GM13977 (cell line): Measurements from ENCODE around the gene OR6S1.
A peak's percentile ranks its signal among the peaks of the same experiment; 100 is the strongest.
"Not testable (repeated sequence)": the region's sequence is repeated elsewhere in the genome, so short reads cannot be mapped to it uniquely, and the experiment has no call there.

Experiments
- DNase-seq: peaks from one replicate; pipeline ENCODE4 v3.0.0; 2012; ENCODE audit warnings: low spot score
- CTCF ChIP-seq: IDR thresholded peaks from 2 replicates; pipeline ENCODE4 v1.5.1; 2012; ENCODE audit warnings: mild to moderate bottlenecking, control low read depth; ENCODE audit not compliant: insufficient read depth; ENCODE audit errors: extremely low read depth, missing control alignments
- in situ Hi-C: fragments of 300-500 bp; cut with MboI; formaldehyde crosslinking; loops from one replicate; pipeline ENCODE4 v1.12.0; 2022; ENCODE audit warnings: low sequenced_read_pairs, low pct_unique_long_range_greater_than_20kb, mixed read lengths, inconsistent platforms; ENCODE audit not compliant: unreplicated experiment

Gene OR6S1

DNA sequence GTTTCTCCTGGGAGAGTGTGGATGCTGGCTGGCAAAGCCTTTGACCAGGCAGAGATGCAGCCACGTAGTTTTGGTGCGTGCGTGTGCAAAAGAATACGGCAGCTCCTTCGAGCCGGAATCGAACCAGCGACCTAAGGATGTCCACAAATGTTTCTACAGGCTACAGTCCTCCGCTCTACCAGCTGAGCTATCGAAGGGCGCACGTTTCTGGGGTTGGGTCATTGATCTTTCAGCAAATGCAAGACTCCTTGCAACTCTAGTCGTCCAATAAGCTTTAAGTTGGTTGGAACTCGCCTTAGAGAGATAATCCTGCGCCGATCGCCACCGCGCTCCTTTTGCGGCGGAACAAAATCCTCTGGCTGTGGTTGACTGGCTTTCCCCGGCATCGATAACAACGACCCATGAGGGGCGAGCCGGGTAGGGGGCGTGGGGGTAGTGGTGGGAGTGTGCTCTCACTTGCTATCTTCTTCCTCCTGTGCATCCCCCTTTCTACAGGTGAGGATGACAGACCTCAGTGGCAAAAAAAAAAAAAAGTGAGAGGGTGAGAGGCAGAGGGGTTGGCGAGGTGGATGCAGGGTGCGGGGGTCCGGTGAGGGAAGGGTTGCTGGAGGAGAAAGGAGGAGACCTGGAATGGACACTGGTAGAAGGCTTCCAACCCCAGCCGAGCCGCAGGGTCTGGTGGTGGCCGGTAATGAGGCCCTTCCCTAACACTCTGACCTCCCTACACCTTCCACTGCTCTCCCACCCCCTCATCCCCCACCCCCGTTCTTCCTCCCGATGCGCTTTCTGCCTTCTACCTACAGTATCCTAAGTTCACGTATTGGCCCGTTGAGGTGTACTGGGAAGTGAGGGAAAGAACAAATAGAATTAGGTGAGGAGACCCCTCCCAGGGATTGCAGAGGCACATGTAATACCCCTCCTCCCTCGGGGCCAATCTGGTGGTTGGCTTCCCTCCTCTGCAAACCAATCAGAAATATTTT is 11.8 kb upstream of the OR6S1 start:
- TF ChIP-seq CTCF: no peak
- no peak for DNase-seq
- in situ Hi-C loops: no loop called here

- in situ Hi-C loops: no loop called here
- TF ChIP-seq CTCF: no peak
- no peak for DNase-seq
Observed at GRCh38 chr14:20645481-20645880, 4.0 kb upstream of the OR6S1 start.

DNA sequence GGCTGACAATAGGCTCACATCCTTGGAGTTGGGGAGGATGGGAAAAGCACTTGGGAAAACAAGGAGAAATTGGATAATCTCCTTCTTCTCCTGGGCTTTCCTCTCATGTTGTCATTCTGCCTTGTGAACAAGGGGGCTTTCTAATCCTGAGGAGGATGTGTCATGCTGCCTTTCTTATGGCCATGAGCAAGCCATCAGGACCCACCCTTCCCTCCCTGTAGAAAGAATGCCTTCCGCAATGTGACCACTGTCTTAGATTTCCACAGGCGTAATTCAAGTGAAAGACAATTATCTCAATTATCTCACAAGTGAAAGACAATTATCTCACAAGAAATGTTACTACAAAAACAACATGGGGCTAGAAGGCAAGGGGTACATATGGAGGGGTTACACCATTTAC is 3.0 kb upstream of the OR6S1 start:
- in situ Hi-C loops: no loop called here
- TF ChIP-seq CTCF: no peak
- no peak for DNase-seq

DNA sequence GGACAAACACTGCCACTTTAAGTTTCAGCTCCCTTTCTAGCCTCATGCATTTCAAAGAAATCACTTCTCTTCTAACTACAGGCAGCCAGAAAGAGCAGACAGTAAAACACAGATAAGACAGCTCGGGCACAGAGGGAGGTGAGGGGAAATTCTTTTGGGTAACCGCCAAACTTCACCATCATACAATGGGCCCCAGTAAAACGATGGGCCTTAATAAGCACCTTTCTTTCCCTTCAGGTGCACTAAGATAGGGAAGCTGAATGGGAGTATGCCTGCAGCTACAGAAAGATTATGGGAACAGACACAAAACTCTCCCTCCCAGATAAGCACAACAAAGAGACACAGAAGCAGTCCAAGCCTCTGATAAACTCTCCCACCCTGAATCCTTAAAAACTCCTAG is 1.3 kb upstream of the OR6S1 start:
- DNase-seq, in situ Hi-C loops: not testable (repeated sequence)

- in situ Hi-C loops: no loop called here
- no peak for TF ChIP-seq CTCF
- DNase-seq: no peak
Observed at GRCh38 chr14:20642182-20642581, 691 bp upstream of the OR6S1 start.

GRCh38 chr14:20632831-20633691 is 8.4 kb downstream of the OR6S1 start:
- peak; percentile 79 for DNase-seq

More at GRCh38 chr14:20632831-20633691, 8.4 kb downstream of the OR6S1 start:
- TF ChIP-seq CTCF: no peak
- in situ Hi-C loops: no loop called here
